HEK293 (cell line): Measurements from ENCODE around the gene EFEMP1.

Experiments
- CTCF ChIA-PET: fragments of 350-600 bp; formaldehyde crosslinking; extraction: SDS; loops from one replicate; lab custom pipeline; 2021; ENCODE audit warnings: antibody characterized with exemption; lab: Yijun Ruan, JAX
- POLR2A ChIA-PET: fragments of 300-600 bp; formaldehyde crosslinking; extraction: SDS; loops from one replicate; lab custom pipeline; 2020; ENCODE audit warnings: antibody characterized with exemption, inconsistent platforms; lab: Yijun Ruan, JAX
- H3K27ac ChIP-seq: fragments of 200-500 bp; sonication (Bioruptor generic); 2 replicates; pipeline ENCODE4 v1.5.1; 2014; ENCODE audit warnings: low read depth, low read length, control low read depth, inconsistent platforms; ENCODE audit errors: extremely low read depth
- H3K36me3 ChIP-seq, 2 experiments: fragments of 200-500 bp in 1 of 2; sonication (Bioruptor generic) in 1 of 2; 1 replicate in 1 of 2; 2 replicates in 1 of 2; pipeline ENCODE4 v1.5.1; 2014 to 2017; ENCODE audit warnings: inconsistent platforms in 2 of 2, low read length in 2 of 2; ENCODE audit not compliant: control insufficient read depth in 2 of 2, insufficient read depth in 1 of 2
- H3K4me1 ChIP-seq: fragments of 200-500 bp; sonication (Bioruptor generic); 2 replicates; pipeline ENCODE4 v1.5.1; 2014; ENCODE audit warnings: mild to moderate bottlenecking, low read length, inconsistent platforms; ENCODE audit not compliant: control insufficient read depth, insufficient read depth
- H3K4me3 ChIP-seq: 2 replicates; pipeline ENCODE4 v1.5.1; 2011; ENCODE audit warnings: low read depth, mild to moderate bottlenecking, control low read depth, low read length, moderate library complexity
- H3K9me3 ChIP-seq: fragments of 200-500 bp; sonication (Bioruptor generic); 2 replicates; pipeline ENCODE4 v1.5.1; 2014; ENCODE audit warnings: low read depth, low read length, inconsistent platforms; ENCODE audit not compliant: control insufficient read depth, insufficient read depth
- CTCF ChIP-seq: fragments of 450-650 bp; formaldehyde crosslinking; IDR thresholded peaks from 2 replicates; pipeline ENCODE4 v1.5.1; 2016; ENCODE audit warnings: missing biosample characterization, missing genetic modification characterization
- GLI2 ChIP-seq: fragments of 450-650 bp; formaldehyde crosslinking; IDR thresholded peaks from 2 replicates; pipeline ENCODE4; 2017; ENCODE audit warnings: missing biosample characterization, missing genetic modification characterization, low read depth, borderline replicate concordance
- RBAK ChIP-seq: fragments of 450-650 bp; formaldehyde crosslinking; IDR thresholded peaks from 2 replicates; pipeline ENCODE4 v1.5.1; 2016; ENCODE audit warnings: missing biosample characterization, missing genetic modification characterization
- ZBTB20 ChIP-seq: fragments of 450-650 bp; formaldehyde crosslinking; IDR thresholded peaks from 2 replicates; pipeline ENCODE4 v1.5.1; 2016; ENCODE audit warnings: missing biosample characterization, missing genetic modification characterization
- ZBTB21 ChIP-seq: fragments of 450-650 bp; formaldehyde crosslinking; IDR thresholded peaks from 2 replicates; pipeline ENCODE4 v1.5.1; 2017; ENCODE audit warnings: missing biosample characterization, missing genetic modification characterization
- ZFP3 ChIP-seq: fragments of 450-650 bp; formaldehyde crosslinking; IDR thresholded peaks from 2 replicates; pipeline ENCODE4 v1.5.1; 2016; ENCODE audit warnings: low read depth, missing biosample characterization, missing genetic modification characterization
- ZNF132 ChIP-seq: fragments of 450-650 bp; formaldehyde crosslinking; IDR thresholded peaks from 2 replicates; pipeline ENCODE4 v1.5.1; 2017; ENCODE audit warnings: missing biosample characterization, missing genetic modification characterization, borderline replicate concordance
- ZNF140 ChIP-seq: fragments of 450-650 bp; formaldehyde crosslinking; IDR thresholded peaks from 2 replicates; pipeline ENCODE4 v1.5.1; 2016; ENCODE audit warnings: missing biosample characterization, missing genetic modification characterization
- ZNF155 ChIP-seq: fragments of 450-650 bp; formaldehyde crosslinking; IDR thresholded peaks from 2 replicates; pipeline ENCODE4 v1.5.1; 2016; ENCODE audit warnings: missing biosample characterization, missing genetic modification characterization
- ZNF19 ChIP-seq: fragments of 450-650 bp; formaldehyde crosslinking; IDR thresholded peaks from 2 replicates; pipeline ENCODE4; 2016; ENCODE audit warnings: missing biosample characterization, missing genetic modification characterization, low read depth
- ZNF211 ChIP-seq: fragments of 450-650 bp; formaldehyde crosslinking; IDR thresholded peaks from 2 replicates; pipeline ENCODE4 v1.5.1; 2016; ENCODE audit warnings: low read depth, missing biosample characterization, missing genetic modification characterization
- ZNF214 ChIP-seq: fragments of 450-650 bp; formaldehyde crosslinking; IDR thresholded peaks from 2 replicates; pipeline ENCODE4 v1.5.1; 2017; ENCODE audit warnings: missing biosample characterization, mild to moderate bottlenecking, missing genetic modification characterization, borderline replicate concordance
- ZNF302 ChIP-seq: fragments of 450-650 bp; formaldehyde crosslinking; IDR thresholded peaks from 2 replicates; pipeline ENCODE4 v1.5.1; 2016; ENCODE audit warnings: missing biosample characterization, missing genetic modification characterization, low read depth
- ZNF311 ChIP-seq: fragments of 450-650 bp; formaldehyde crosslinking; IDR thresholded peaks from 2 replicates; pipeline ENCODE4 v1.5.1; 2017; ENCODE audit warnings: missing biosample characterization, missing genetic modification characterization, borderline replicate concordance
- ZNF391 ChIP-seq: fragments of 450-650 bp; formaldehyde crosslinking; IDR thresholded peaks from 2 replicates; pipeline ENCODE4 v1.5.1; 2016; ENCODE audit warnings: low read depth, missing biosample characterization, missing genetic modification characterization, borderline replicate concordance
- ZNF433 ChIP-seq: fragments of 450-650 bp; formaldehyde crosslinking; IDR thresholded peaks from 2 replicates; pipeline ENCODE4 v1.5.1; 2016; ENCODE audit warnings: missing biosample characterization, missing genetic modification characterization, low read depth
- ZNF610 ChIP-seq: fragments of 450-650 bp; formaldehyde crosslinking; IDR thresholded peaks from 2 replicates; pipeline ENCODE4 v1.5.1; 2016; ENCODE audit warnings: missing biosample characterization, missing genetic modification characterization, borderline replicate concordance
- ZNF701 ChIP-seq: fragments of 450-650 bp; formaldehyde crosslinking; IDR thresholded peaks from 2 replicates; pipeline ENCODE4 v1.5.1; 2016; ENCODE audit warnings: missing biosample characterization, missing genetic modification characterization
- ZNF777 ChIP-seq: fragments of 450-650 bp; formaldehyde crosslinking; IDR thresholded peaks from 2 replicates; pipeline ENCODE4 v1.5.1; 2017; ENCODE audit warnings: missing biosample characterization, missing genetic modification characterization, borderline replicate concordance
- ZSCAN30 ChIP-seq: fragments of 450-650 bp; IDR thresholded peaks from 2 replicates; pipeline ENCODE4 v1.5.1; 2018; ENCODE audit warnings: missing biosample characterization, mild to moderate bottlenecking, missing genetic modification characterization, moderate library complexity

The EFEMP1 gene

DNA sequence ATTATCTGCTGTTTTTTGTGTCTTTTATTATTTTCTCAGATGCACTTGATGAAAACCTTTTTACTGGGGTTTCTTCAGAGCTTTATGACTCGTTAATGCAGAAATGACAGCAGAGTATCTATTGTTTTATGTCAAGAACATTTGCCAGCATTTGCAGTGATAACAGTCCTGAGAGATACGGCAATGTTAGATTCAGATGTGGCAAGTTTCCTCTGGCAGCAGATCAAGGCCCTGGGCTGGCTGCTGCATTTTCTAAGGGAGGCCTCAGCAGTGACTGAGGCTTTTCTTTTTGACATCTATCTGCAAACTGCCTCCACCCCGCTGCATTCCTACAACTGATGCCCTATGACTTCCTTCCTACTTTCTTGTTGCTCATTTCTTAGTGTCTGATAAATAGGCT, 40.2 kb downstream of the EFEMP1 start:
- H3K4me1 ChIP-seq, result peaks cover 11% of the 10 kb centered on the region
- no peaks in the 10 kb centered on the region for H3K9me3 ChIP-seq
- POLR2A ChIA-PET, result no interaction called here
- no peak overlapping the region for H3K27ac ChIP-seq
- no peaks in the 10 kb centered on the region for H3K36me3 ChIP-seq
- H3K4me3 ChIP-seq, result no peak overlapping the region
- TF ChIP-seq RBAK (tag by site-specific recombination) (no peak), CTCF (tag by site-specific recombination) (no peak), ZNF19 (tag by site-specific recombination) (no peak), ZBTB21 (tag by site-specific recombination) (no peak), ZNF311 (tag by site-specific recombination) (no peak), ZFP3 (tag by site-specific recombination) (no peak), ZNF433 (tag by site-specific recombination) (no peak)
- TF ChIP-seq, all 188 proteins: peak for 0
- CTCF ChIA-PET, result no interaction called here

- H3K4me1 ChIP-seq, result peaks cover 11% of the 10 kb centered on the region
- H3K27ac ChIP-seq, result no peak overlapping the region
- H3K36me3 ChIP-seq, result no peaks in the 10 kb centered on the region
- no peak overlapping the region for H3K4me3 ChIP-seq
- TF ChIP-seq ZNF391 (tag by site-specific recombination) (no peak), ZNF140 (tag by site-specific recombination) (no peak)
- CTCF ChIA-PET, result no interaction called here
- POLR2A ChIA-PET, result no interaction called here
- H3K9me3 ChIP-seq, result no peaks in the 10 kb centered on the region
Observed at GRCh38 chr2:55882954-55883353, 40.6 kb downstream of the EFEMP1 start.

- Histone ChIP-seq H3K36me3 (no peaks in the 10 kb centered on the region), H3K9me3 (no peaks in the 10 kb centered on the region), H3K27ac (no peak overlapping the region)
- CTCF ChIA-PET, result interaction anchor here (0.6 to 0.7 kb wide), 2 partner anchors 20 to 88 kb away, joined by 3 read pairs; no protein-coding TSS in a partner anchor
- no peak for TF ChIP-seq ZNF701
- TF ChIP-seq ZNF214 (tag by site-specific recombination), result no peak
- TF ChIP-seq GLI2 (tag by site-specific recombination), result no peak
- no peak for TF ChIP-seq ZNF610 (tag by site-specific recombination)
- no peak for TF ChIP-seq ZBTB21 (tag by site-specific recombination)
- TF ChIP-seq ZNF777 (tag by site-specific recombination), result no peak
- no peak for TF ChIP-seq ZNF302 (tag by site-specific recombination)
- TF ChIP-seq, all 188 proteins: peak for 0
- POLR2A ChIA-PET, result no interaction called here
- Histone ChIP-seq H3K4me3 (no peak overlapping the region), H3K4me1 (peaks cover 5% of the 10 kb centered on the region)
Observed at GRCh38 chr2:55880416-55881143, 43.0 kb downstream of the EFEMP1 start.

- peaks cover 2% of the 10 kb centered on the region for H3K4me1 ChIP-seq
- POLR2A ChIA-PET, result no interaction called here
Observed at GRCh38 chr2:55879976-55880375, 43.6 kb downstream of the EFEMP1 start.

More at GRCh38 chr2:55879976-55880375, 43.6 kb downstream of the EFEMP1 start:
- CTCF ChIA-PET, result interaction anchor here (0.6 kb wide), 1 partner anchor 19 kb away, joined by 3 read pairs; no protein-coding TSS in a partner anchor
- no peak overlapping the region for H3K4me3 ChIP-seq
- H3K27ac ChIP-seq, result no peak overlapping the region
- no peaks in the 10 kb centered on the region for H3K9me3 ChIP-seq
- no peak for TF ChIP-seq ZBTB20 (tag by site-specific recombination)
- no peak for TF ChIP-seq ZSCAN30 (tag by site-specific recombination)
- TF ChIP-seq ZNF211 (tag by site-specific recombination), result no peak
- TF ChIP-seq ZNF132 (tag by site-specific recombination), result no peak
- TF ChIP-seq ZNF155, result no peak
- TF ChIP-seq ZNF610 (tag by site-specific recombination), result no peak
- TF ChIP-seq, all 188 proteins: peak for 0
- no peaks in the 10 kb centered on the region for H3K36me3 ChIP-seq
